ENCODE measurements around the gene PIH1D2.

GRCh38 chr11:112073941-112074811, at the start of gene PIH1D2, which contains the start of gene NKAPD1:
- TF ChIP-seq CTCF (IDR thresholded peaks at IDR 0.05 in 8 of 11, conservative IDR thresholded peaks at IDR 0.05 in 3 of 11) (peak in 5 of 11 experiments; percentile 10 to 25 (median 17)), POLR2AphosphoS5 (IDR thresholded peaks at IDR 0.05) (peak; percentile 65 to 85 (median 80))

All from spleen (tissue), 7 donors.